Adipocyte (in vitro differentiated cells): ENCODE measurements around the gene KNCN.

Experiments
- DNase-seq: peaks from one replicate; pipeline ENCODE4 v3.0.0-alpha.2; 2015; ENCODE audit warnings: low read depth
- H3K27me3 ChIP-seq: replicated peaks from 2 replicates; pipeline ENCODE4 v1.7.0; 2013; ENCODE audit warnings: mild to moderate bottlenecking, low read length, moderate library complexity; ENCODE audit not compliant: control insufficient read depth, insufficient read depth
- H3K36me3 ChIP-seq: 2 replicates; pipeline ENCODE4 v1.7.0; 2013; ENCODE audit warnings: low read length, mild to moderate bottlenecking, moderate library complexity; ENCODE audit not compliant: control insufficient read depth, insufficient read depth, severe bottlenecking
- H3K4me1 ChIP-seq: 2 replicates; pipeline ENCODE4 v1.7.0; 2013; ENCODE audit warnings: mild to moderate bottlenecking, low read length, moderate library complexity; ENCODE audit not compliant: control insufficient read depth, insufficient read depth
- H3K4me3 ChIP-seq: 2 replicates; pipeline ENCODE4 v1.7.0; 2013; ENCODE audit warnings: mild to moderate bottlenecking, low read length, moderate library complexity
- H3K9ac ChIP-seq: 2 replicates; pipeline ENCODE4 v1.7.0; 2013; ENCODE audit warnings: mild to moderate bottlenecking, low read length, moderate library complexity
- H3K9me3 ChIP-seq: 2 replicates; pipeline ENCODE4 v1.7.0; 2013; ENCODE audit warnings: mild to moderate bottlenecking, low read length, moderate library complexity; ENCODE audit not compliant: control insufficient read depth

KNCN gene

GRCh38 chr1:46539972-46540371 is 11.5 kb downstream of the KNCN start:
- peak; percentile 45 for DNase-seq
- Histone ChIP-seq H3K9me3 (no peaks in the 10 kb centered on the region), H3K4me3 (no peak overlapping the region), H3K27me3 (peaks cover 24% of the 10 kb centered on the region), H3K36me3 (no peaks in the 10 kb centered on the region), H3K9ac (no peak overlapping the region), H3K4me1 (peaks cover 4% of the 10 kb centered on the region)

- Histone ChIP-seq H3K4me1 (peaks cover 4% of the 10 kb centered on the region), H3K27me3 (peaks cover 21% of the 10 kb centered on the region), H3K9ac (no peak overlapping the region), H3K4me3 (no peak overlapping the region), H3K36me3 (no peaks in the 10 kb centered on the region), H3K9me3 (no peaks in the 10 kb centered on the region)
- no peak for DNase-seq
Measured at GRCh38 chr1:46538147-46538546, 13.3 kb downstream of the KNCN start.

GRCh38 chr1:46537651-46538050 is 13.8 kb downstream of the KNCN start:
- no peaks in the 10 kb centered on the region for H3K9me3 ChIP-seq
- no peaks in the 10 kb centered on the region for H3K36me3 ChIP-seq
- no peak overlapping the region for H3K4me3 ChIP-seq
- H3K9ac ChIP-seq = no peak overlapping the region
- H3K4me1 ChIP-seq = peaks cover 4% of the 10 kb centered on the region
- no peak for DNase-seq
- peaks cover 18% of the 10 kb centered on the region for H3K27me3 ChIP-seq

- Histone ChIP-seq H3K4me3 (no peak overlapping the region), H3K9ac (no peak overlapping the region), H3K4me1 (peaks cover 4% of the 10 kb centered on the region), H3K36me3 (no peaks in the 10 kb centered on the region), H3K27me3 (peaks cover 30% of the 10 kb centered on the region), H3K9me3 (no peaks in the 10 kb centered on the region)
- DNase-seq = no peak
Measured at GRCh38 chr1:46536527-46536926, 14.9 kb downstream of the KNCN start.

- no peak for DNase-seq
- H3K27me3 ChIP-seq = peaks cover 42% of the 10 kb centered on the region
- H3K4me3 ChIP-seq = no peak overlapping the region
- H3K9ac ChIP-seq = no peak overlapping the region
- H3K4me1 ChIP-seq = peaks cover 4% of the 10 kb centered on the region
- no peaks in the 10 kb centered on the region for H3K9me3 ChIP-seq
- no peaks in the 10 kb centered on the region for H3K36me3 ChIP-seq
Measured at GRCh38 chr1:46535063-46535462, 16.4 kb downstream of the KNCN start.

GRCh38 chr1:46533179-46533864 is 18.1 kb downstream of the KNCN start:
- Histone ChIP-seq H3K9me3 (no peaks in the 10 kb centered on the region), H3K4me1 (no peaks in the 10 kb centered on the region), H3K27me3 (peaks cover 56% of the 10 kb centered on the region), H3K36me3 (no peaks in the 10 kb centered on the region), H3K4me3 (peak overlapping the region; percentile 61), H3K9ac (peak overlapping the region; percentile 68)
- DNase-seq = peak; percentile 68

GRCh38 chr1:46532498-46533178 is 18.8 kb downstream of the KNCN start:
- H3K27me3 ChIP-seq = peaks cover 58% of the 10 kb centered on the region
- H3K4me3 ChIP-seq = peak overlapping the region; percentile 61
- H3K4me1 ChIP-seq = peaks cover 3% of the 10 kb centered on the region
- no peaks in the 10 kb centered on the region for H3K9me3 ChIP-seq
- H3K36me3 ChIP-seq = no peaks in the 10 kb centered on the region
- peak overlapping the region; percentile 68 for H3K9ac ChIP-seq
- peak; percentile 84 for DNase-seq

- Histone ChIP-seq H3K36me3 (no peaks in the 10 kb centered on the region), H3K27me3 (peaks cover 60% of the 10 kb centered on the region), H3K4me1 (peaks cover 6% of the 10 kb centered on the region), H3K9ac (no peak overlapping the region), H3K9me3 (no peaks in the 10 kb centered on the region), H3K4me3 (no peak overlapping the region)
- no peak for DNase-seq
Measured at GRCh38 chr1:46532095-46532494, 19.4 kb downstream of the KNCN start.

- H3K9ac ChIP-seq = no peak overlapping the region
- peaks cover 6% of the 10 kb centered on the region for H3K4me1 ChIP-seq
- no peaks in the 10 kb centered on the region for H3K9me3 ChIP-seq
- no peak for DNase-seq
- H3K4me3 ChIP-seq = no peak overlapping the region
- peaks cover 60% of the 10 kb centered on the region for H3K27me3 ChIP-seq
- no peaks in the 10 kb centered on the region for H3K36me3 ChIP-seq
Measured at GRCh38 chr1:46530791-46531409, 20.5 kb downstream of the KNCN start.

GRCh38 chr1:46530311-46530710 is 21.1 kb downstream of the KNCN start:
- H3K36me3 ChIP-seq = no peaks in the 10 kb centered on the region
- H3K4me3 ChIP-seq = no peak overlapping the region
- peaks cover 6% of the 10 kb centered on the region for H3K4me1 ChIP-seq
- no peak for DNase-seq
- peaks cover 66% of the 10 kb centered on the region for H3K27me3 ChIP-seq
- no peak overlapping the region for H3K9ac ChIP-seq
- no peaks in the 10 kb centered on the region for H3K9me3 ChIP-seq

GRCh38 chr1:46529031-46529630 is 22.3 kb downstream of the KNCN start:
- Histone ChIP-seq H3K9ac (no peak overlapping the region), H3K9me3 (no peaks in the 10 kb centered on the region), H3K36me3 (no peaks in the 10 kb centered on the region), H3K27me3 (peaks cover 70% of the 10 kb centered on the region), H3K4me1 (peaks cover 6% of the 10 kb centered on the region), H3K4me3 (no peak overlapping the region)
- no peak for DNase-seq
